Stimulated activated CD8-positive, alpha-beta memory T cell treated with anti-CD3 and anti-CD28 coated beads, Interleukin-15, amount 100 ng/mL, for 48 hours (primary cell): ENCODE results near the gene TIMM8A.
"Not testable (repeated sequence)": the region's sequence is repeated elsewhere in the genome, so short reads cannot be mapped to it uniquely, and the experiment has no call there.

Experiments used
- DNase-seq, 2 donors: peaks; one replicate each; pipeline ENCODE4 v3.0.0-alpha.2; 2020; ENCODE audit warnings: low read depth in 2 of 2

The TIMM8A gene

DNA sequence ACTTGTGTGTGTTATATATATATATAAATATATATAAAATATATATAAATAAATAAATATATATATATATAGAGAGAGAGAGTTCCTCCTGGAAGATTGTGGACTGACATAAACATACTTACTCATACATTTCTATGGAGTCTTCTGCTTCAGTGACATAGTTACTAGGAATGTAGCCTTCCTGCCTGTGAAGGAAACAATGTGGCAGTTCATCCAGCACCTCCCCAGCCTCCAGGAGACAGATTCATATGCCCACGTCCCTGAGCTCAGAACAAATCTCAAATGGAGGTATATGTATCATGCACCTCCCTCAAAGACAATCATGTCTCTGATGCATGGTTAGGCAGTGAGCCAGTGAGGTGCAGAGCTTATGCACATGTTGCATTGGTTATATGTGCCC is 11.4 kb upstream of the TIMM8A start:
- no peak for DNase-seq

DNA sequence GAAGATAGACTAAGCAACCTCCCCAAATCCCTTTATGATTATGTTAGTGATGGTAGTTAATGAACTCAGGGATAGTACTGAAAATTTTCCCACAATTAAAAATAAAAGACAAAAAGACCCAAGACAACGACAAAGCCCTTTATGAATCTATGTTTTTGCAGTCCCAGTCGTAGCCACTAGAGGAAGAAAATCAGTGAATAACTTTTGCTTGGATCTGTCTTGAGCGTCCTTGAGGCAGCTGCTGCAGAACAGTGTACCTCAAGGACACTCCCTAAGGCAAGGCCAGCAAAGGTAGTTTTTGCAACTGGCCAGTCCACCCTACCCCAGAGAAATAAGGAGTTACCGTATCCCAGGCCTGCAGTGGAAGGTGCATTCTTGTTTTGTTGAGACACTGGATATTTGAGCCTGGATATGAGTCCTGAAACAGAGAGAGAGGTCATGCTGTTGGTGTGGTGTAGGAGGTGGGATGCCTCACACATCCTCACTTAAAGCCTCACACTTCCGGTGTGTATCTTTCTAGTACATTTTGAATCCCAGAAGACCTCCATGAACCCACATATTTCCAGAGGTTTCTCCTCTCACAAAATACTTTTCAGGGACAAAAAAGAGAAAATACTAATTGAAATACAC is 8.7 kb upstream of the TIMM8A start:
- DNase-seq: no peak

DNA sequence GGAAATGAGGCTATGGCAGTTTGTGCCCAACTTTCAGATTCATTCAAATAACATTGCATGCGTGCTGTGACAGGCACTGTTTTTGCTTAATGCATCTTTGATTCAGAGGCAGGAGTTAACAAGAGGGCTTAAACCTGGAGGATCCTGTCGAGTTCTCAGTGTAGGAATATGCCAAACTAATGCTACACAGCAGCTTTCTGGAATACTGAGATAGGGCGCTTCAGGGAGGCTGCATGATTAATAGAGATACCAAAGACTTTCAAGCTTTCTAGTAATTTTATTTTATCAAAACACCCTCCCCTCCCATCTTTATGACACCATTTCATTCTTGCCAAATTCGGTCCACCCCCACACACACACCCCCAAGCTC is 636 bp upstream of the TIMM8A start:
- DNase-seq: no peak

DNA sequence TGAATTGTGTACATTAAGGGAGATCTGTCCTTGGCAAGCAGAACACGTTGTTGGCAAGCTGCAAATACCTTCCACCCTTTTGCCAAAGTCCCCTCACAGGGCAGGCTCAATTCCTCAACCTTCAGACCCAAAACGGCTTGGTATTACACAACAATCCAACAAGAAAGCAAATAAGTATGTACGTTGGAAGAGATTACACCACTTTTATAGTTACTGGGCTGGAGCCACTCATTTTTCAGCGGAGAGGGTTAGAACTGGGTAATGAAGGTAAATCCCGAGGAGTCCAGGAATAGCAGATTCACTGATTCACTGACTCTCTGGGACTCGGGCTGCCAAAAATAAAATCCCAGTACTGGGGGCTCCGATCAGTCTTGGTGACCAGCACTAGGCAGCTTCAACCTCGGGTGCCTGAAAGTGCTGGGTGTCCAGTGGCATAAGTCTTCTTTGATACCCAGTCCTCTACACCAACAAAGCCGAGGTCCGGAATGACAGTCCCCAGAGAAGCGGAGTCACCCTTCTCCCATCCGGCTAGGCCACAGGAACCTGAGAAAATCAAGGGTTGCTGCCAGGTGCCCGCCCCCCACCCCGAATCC is 587 bp downstream of the TIMM8A start:
- no peak for DNase-seq

DNA sequence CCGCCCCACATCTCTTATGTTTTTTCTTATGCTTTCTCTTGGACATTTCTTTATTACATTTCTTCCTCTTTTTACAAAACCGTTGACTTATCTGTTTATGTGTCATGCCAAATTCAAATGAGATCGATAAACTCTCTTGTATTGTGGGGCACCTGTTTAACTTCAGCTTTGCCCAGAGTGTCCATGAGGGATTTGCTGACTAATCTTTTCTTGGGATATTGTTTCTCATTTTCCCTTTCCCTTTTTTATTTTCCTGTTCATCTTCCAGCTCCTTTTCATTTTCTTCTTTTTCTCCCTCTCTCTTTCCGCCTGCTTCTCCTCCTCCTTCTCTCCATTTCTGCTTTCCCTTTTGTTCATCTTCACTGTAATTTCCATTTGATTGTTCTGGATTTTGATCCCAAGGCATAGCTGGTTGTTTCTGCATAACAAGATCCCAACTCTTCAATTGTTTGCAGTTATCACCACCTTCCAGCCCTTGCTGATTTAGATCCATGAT is 10.7 kb downstream of the TIMM8A start:
- DNase-seq: no peak

DNA sequence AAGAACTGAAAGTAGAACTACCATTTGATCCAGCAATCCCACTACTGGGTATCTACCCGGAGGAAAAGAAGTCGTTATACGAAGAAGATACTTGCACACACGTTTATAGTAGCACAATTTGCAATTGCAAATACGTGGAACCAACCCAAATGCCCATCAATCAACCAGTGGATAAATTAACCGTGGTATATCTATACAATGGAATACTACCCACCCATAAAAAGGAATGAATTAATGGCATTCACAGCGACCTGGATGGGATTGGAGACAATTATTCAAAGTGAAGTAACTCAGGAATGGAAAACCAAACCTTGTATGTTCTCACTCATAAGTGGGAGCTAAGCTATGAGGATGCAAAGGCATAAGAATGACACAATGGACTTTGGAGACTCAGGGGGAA is 14.2 kb downstream of the TIMM8A start:
- not testable (repeated sequence) for DNase-seq

DNA sequence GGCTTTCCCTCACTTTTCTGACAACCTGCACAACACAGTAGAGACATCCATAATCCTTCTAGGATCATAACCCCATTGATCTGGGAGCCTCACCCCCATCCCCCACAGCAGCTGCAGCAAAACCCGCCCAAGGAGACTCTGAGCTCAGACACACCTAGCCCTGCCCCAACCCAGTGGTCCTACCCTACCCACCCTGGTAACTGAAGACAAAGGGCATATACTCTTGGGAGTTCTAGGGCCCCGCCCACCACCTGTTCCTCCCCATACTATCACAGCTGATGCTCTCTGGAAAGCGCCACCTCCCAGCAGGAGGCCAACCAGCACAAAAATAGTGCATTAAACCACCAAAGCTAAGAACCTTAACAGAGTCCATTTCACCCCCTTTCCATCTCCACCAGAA is 21.9 kb downstream of the TIMM8A start:
- not testable (repeated sequence) for DNase-seq

DNA sequence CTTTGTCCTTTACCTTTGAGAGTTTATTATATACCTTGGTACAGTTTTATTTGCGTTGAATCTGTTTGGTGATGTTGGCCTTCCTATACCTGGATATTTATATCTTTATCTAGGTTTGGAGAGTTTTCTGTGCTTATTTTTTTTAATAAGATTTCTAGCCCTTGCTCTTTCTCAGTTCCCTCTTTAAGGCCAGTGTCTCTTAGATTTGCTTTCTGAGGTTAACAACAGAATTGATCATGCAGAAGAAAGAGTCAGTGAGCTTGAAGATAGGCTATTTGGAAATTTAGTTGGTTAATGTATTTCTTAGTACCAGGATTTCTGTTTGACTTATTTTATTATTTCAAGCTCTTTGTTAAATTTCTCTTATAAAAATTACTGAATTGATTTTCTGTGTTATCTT is 44.8 kb downstream of the TIMM8A start:
- no peak for DNase-seq
